HEK293 (cell line): ENCODE data around the gene TCERG1L.

ENCODE experiments used
- CTCF ChIP-seq: fragments of 450-650 bp; formaldehyde crosslinking; IDR thresholded peaks from 2 replicates; pipeline ENCODE4 v1.5.1; 2016; ENCODE audit warnings: missing biosample characterization, missing genetic modification characterization
- KLF16 ChIP-seq: fragments of 450-650 bp; formaldehyde crosslinking; IDR thresholded peaks from 2 replicates; pipeline ENCODE4 v1.5.1; 2017; ENCODE audit warnings: missing biosample characterization, missing genetic modification characterization
- ZBTB49 ChIP-seq: fragments of 450-650 bp; formaldehyde crosslinking; IDR thresholded peaks from 2 replicates; pipeline ENCODE4 v1.5.1; 2016; ENCODE audit warnings: missing biosample characterization, missing genetic modification characterization, low read depth
- ZNF324 ChIP-seq: fragments of 450-650 bp; formaldehyde crosslinking; IDR thresholded peaks from 2 replicates; pipeline ENCODE4 v1.5.1; 2016; ENCODE audit warnings: missing biosample characterization, missing genetic modification characterization
- ZNF48 ChIP-seq: fragments of 450-650 bp; formaldehyde crosslinking; IDR thresholded peaks from 2 replicates; pipeline ENCODE4 v1.5.1; 2016; ENCODE audit warnings: missing biosample characterization, missing genetic modification characterization
- ZNF670 ChIP-seq: fragments of 450-650 bp; formaldehyde crosslinking; IDR thresholded peaks from 2 replicates; pipeline ENCODE4 v1.5.1; 2016; ENCODE audit warnings: missing biosample characterization, missing genetic modification characterization, low read depth

- TF ChIP-seq CTCF (no peak), ZNF324 (tag by site-specific recombination) (no peak), ZNF48 (tag by site-specific recombination) (no peak), ZBTB49 (tag by site-specific recombination) (no peak), KLF16 (tag by site-specific recombination) (no peak), ZNF670 (tag by site-specific recombination) (no peak)
Observed at GRCh38 chr10:131318814-131319213, 7.3 kb upstream of the TCERG1L start.
